HG03108 (cell line): ENCODE data around the gene TDRD12.
"Not testable (repeated sequence)": the region's sequence is repeated elsewhere in the genome, so short reads cannot be mapped to it uniquely, and the experiment has no call there.

Experiments
- ATAC-seq: cut with Tn5 transposase; IDR thresholded peaks from one replicate; pipeline ENCODE4 v1.9.1; 2021; ENCODE audit warnings: moderate library complexity; ENCODE audit not compliant: unreplicated experiment

Gene TDRD12

DNA sequence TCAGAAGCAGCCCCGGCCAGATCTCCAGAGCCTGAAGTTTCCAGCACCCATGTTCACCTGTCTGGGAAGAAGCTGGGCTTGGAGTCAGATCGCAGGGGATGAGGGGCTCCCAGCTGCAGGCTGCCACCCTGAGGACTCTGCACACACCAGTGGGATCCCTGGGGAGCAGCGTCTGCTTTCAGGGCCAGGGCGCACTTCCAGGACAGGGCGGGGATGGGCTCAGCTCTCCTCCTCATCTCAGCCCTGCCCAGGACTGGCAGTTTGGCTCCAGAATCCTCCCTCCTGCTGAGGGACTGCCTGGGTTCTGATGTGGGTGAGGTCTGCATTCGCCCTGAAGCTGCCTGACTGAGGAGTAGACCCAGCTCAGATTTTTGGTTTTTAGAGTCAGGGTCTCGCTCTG, 146.5 kb downstream of the TDRD12 start:
- no peak for ATAC-seq

GRCh38 chr19:32866564-32867265, 147.1 kb downstream of the TDRD12 start:
- no peak for ATAC-seq

DNA sequence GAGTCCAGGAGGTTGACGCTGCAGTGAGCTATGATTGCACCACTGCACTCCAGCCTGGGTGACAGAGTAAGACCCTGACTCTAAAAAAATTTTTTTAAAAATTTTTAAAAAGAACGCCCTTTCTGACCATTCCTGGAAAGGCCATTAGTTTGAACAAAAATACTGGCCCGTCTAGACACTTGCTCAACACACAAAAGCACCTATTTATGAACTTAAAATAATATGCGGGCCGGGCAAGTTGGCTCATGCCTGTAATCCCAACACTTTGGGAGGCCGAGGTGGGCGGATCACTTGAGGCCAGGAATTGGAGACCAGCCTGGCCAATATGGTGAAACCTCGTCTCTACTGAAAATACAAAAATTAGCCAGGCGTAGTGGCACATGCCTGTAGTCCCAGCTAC, 147.9 kb downstream of the TDRD12 start:
- not testable (repeated sequence) for ATAC-seq

DNA sequence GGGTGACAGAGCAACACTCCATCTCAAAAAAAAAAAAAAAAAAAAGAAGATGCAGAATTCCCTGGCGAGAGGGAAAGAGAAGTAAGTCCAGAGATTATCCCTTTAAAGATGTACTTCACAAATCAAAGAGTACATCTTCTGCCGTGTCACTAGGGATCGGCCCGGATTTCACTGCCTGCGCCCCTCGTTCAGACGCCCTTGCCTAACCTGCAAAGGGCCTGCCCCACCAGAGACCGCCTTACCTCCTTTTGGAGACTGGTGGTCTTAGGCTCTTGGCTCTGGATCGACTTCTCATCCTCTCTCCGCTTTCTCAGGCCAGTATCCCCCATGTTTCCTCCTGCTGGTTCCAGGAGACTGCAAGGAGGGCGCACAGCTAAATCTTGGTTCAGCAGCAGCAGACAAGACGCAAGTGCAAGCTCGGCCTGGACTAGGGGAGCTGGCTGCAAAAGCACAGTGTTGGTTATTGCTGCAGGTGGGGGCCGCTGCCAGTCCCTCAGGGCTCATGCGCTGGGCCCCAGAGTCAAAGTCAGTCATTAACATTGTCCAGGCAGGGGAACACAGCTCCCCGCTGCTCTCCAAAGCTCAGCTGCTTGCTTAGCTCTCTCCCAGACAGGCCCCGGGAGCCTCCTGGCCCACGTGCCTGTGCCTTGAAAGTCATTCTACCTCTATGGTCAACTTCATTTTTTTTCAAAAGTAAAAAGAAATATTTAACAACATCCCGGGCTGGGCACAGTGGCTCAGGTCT, 148.8 kb downstream of the TDRD12 start:
- no peak for ATAC-seq

DNA sequence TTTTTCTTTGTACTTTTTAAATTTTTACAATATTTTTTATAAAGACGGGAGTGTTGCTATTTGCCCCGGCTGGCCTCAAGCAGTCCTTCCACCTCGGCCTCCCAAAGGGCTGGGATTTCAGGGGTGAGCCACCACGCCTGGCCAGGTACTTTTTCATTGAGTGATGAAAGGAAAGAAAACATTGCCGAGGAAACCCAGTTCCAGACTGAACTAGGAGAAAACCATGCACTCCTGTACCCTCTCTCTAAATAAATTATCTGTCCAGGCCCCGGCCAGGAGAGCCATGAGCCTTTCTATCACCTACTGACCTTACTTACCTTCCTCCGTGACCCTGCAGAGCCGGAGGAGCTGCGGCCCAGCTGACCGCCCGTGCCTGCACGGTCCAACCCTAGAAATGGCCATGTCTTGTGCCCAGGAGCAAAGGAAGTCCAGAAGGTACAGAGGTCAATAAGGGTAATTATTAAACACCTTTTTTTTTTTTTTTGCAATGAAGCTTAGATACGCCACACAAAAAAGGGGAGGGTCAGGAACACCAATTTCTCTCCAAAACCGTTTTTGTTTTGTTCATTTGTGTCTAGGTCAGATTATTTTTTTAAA, 149.9 kb downstream of the TDRD12 start, which contains the start of gene SLC7A9:
TSS of gene SLC7A9 (minus strand) at position 399 of the 597 bp plus-strand sequence. CDS start 1,233 bp downstream, outside the sequence.
- no peak for ATAC-seq

DNA sequence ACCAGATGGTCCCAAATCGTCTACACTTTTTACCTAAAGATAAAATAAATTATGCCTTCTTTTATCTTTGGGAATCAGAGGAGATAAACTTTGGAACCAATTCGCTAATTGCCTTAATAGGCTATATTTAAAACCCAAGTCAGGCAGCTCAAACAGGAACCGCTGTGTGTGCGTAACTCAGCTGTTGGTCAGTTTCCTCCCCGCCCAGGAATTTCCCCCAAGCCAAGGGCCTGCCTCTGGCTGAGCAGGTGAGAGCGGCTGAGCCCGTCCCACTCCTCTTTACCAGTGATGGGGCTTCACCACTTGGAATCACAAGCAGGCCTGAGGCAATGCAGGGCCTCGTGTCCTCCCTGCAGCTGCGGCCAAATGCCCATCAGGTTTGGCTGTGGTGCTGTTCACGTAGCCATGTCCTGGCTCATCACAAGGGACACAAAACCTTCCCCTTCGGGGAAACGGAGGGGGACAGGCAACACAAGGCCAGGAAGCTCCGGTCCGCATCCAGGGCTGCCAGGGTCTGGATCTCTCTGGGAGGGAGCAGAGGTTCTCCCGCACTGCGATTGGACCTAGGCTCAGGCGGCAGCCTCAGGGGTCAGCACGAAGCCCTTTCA, 150.5 kb downstream of the TDRD12 start:
- no peak for ATAC-seq

- ATAC-seq, result no peak
These were observed 151.4 kb downstream of the TDRD12 start for GRCh38 chr19:32870981-32871451.

DNA sequence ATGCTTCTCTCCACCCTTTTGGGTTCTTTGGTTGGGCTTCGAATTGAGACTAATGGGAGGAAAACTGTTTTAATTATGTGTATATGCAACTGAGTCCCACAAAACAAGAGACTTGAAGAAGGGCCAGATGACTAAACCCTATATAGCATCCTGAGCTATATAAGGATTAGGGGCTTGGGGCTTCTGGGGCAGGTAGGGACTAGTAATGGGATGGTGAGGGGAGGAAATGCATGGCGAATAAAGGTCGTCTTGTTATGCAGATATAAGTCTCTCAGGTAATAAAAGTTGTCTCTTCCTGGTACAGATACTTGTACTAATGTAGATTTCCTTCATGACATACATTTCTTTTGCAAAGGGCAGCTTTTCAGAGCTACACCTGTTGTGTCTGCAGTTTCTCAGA, 152.8 kb downstream of the TDRD12 start:
- no peak for ATAC-seq

DNA sequence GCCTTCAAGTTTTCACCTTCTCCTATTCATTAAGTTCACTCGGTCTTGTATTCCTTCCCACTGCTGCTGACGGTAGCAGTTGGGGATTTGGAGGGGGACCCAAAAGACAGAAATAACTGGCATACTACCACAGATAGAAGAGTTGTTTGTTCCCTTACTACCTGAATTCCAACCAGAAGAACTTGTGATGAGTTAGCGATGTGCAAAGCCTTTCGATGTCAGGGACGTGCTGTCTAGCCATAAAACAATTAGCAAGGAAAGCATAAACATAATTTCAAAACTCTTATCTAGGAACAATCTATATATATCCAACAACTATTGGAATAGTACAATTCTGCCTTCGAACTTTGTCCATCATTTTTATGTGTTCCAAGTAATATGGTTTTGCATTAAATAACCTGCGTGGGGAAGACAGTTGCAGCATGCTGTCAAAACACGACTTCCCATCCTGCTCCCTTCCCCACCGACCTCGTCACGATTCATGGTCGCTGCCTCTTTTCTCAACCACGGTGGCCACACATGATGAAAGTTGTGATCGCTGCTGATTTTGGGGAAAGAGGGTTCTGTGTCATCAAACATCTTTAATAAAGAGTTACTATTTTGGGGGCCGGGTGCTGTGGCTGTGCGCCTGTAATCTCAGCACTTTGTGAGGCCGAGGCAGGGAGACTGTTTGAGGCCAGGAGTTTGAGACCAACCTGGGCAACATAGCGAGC, 153.8 kb downstream of the TDRD12 start:
- ATAC-seq, result no peak

- no peak for ATAC-seq
These were observed 155.0 kb downstream of the TDRD12 start for GRCh38 chr19:32874605-32875004.

DNA sequence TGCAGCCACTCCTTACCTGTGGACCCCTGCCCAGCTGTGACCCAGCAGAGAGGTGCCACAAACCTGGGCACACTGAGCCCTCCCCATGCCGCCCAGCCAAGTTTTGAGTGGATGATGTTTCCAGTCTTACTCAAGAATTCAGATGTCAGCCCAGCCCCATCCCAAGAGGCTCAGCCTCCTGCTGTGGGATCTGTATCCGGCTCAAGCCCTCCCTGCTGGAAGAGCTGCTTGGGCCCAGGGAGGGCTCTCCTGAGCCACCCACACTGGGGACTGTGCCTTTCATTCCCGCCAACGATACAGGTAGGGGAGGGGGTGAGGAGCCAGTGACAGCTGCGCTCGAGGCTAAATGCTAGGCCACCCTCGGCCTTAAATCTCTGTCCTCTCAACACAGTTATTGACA, 155.9 kb downstream of the TDRD12 start:
- no peak for ATAC-seq

- no peak for ATAC-seq
These were observed 156.8 kb downstream of the TDRD12 start for GRCh38 chr19:32876236-32876918.

DNA sequence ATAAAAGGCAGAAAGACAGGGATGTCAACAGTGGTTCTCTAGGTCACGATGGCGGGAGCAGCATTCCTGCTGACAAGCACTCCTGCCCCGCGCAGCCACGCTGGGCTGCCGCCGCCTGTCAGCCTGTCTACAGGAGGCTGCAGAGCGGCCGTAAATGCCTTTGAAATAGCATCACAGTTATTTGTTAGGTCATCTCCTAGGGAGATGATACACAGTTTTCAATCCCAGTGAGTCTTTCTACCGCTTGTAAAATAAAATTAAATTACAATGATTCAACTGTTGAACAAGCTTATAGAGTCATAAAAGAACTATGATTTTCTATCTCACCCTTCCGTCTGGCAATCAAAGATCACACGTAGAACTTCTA, 157.3 kb downstream of the TDRD12 start:
- ATAC-seq, result no peak
